Fibroblast of pulmonary artery (primary cell): ENCODE results near the gene OSBPL9.

ENCODE experiments used
- DNase-seq: peaks from one replicate; pipeline ENCODE4 v3.0.0-alpha.2; 2010; ENCODE audit warnings: low read depth
- H3K4me3 ChIP-seq: replicated peaks from 2 replicates; pipeline ENCODE4 v1.5.1; 2011; ENCODE audit warnings: low read depth, mild to moderate bottlenecking, control low read depth, low read length, moderate library complexity
- TF ChIP-seq, protein P1 (sequence below): IDR thresholded peaks from 2 replicates; pipeline ENCODE4 v1.5.1; 2011; ENCODE audit warnings: mild to moderate bottlenecking, control low read depth, low read length, inconsistent platforms; ENCODE audit errors: missing control alignments

OSBPL9 gene

DNA sequence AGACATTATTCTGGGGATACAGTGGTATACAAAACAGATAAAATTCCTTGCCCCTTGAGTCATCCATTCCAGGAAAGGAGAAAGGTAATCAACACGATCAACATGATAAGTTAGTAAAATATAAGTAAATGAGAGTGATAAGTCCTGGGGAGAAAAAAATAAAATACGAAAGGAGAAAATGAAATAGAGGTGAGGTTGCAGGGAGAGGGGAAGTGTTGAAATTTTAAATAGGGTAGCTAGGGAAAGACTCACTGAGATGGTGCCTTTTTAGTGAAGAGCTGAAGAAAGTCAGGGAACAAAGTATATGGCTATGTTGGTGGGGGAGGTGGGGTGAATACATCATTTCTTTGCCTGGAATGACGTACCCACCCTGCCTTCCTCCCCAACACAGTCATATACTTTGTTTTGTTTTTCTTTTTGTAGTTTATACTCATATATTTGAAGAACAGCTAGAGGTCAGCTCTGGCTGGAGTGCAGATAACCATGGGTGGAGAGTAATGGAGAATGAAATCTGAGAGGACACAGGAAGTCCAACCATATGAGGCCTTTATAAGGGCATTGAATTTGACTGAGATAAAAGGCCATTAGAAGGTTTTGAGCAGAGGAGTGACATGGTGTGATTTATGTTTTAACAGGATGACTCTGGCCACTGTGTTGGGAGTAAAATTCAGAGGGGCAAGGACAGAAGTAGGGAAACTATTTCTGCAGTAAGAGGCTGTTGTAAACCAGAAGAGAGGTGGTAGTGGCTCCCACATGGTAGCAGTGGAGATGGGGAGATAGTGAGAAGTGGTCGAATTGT is 54.8 kb downstream of the OSBPL9 start:
- peak; percentile 85 for DNase-seq
- H3K4me3 ChIP-seq: peak overlapping the region; percentile 3
- TF ChIP-seq, protein P1, sequence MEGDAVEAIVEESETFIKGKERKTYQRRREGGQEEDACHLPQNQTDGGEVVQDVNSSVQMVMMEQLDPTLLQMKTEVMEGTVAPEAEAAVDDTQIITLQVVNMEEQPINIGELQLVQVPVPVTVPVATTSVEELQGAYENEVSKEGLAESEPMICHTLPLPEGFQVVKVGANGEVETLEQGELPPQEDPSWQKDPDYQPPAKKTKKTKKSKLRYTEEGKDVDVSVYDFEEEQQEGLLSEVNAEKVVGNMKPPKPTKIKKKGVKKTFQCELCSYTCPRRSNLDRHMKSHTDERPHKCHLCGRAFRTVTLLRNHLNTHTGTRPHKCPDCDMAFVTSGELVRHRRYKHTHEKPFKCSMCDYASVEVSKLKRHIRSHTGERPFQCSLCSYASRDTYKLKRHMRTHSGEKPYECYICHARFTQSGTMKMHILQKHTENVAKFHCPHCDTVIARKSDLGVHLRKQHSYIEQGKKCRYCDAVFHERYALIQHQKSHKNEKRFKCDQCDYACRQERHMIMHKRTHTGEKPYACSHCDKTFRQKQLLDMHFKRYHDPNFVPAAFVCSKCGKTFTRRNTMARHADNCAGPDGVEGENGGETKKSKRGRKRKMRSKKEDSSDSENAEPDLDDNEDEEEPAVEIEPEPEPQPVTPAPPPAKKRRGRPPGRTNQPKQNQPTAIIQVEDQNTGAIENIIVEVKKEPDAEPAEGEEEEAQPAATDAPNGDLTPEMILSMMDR: no peak

DNA sequence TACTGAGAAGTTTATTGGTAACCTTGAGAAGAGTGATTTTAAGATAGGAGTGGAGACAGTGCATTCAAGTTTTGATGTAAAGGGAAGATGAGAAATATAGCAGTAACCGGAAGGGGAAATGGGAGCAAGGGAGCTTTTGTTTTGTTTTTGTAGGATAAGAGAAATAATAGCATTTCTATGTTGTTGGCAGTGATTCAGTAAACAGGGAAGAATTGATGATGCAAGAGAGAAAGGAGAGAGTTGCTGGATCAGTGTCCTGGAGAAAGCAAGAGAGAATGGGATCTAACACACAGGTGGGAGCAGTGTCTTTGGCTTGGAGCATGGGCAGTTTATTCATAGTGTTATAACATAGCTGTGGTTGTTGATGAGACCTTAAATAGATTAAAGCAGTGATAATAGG is 56.4 kb downstream of the OSBPL9 start:
- TF ChIP-seq, protein P1: no peak
- no peak overlapping the region for H3K4me3 ChIP-seq
- peak; percentile 60 for DNase-seq

DNA sequence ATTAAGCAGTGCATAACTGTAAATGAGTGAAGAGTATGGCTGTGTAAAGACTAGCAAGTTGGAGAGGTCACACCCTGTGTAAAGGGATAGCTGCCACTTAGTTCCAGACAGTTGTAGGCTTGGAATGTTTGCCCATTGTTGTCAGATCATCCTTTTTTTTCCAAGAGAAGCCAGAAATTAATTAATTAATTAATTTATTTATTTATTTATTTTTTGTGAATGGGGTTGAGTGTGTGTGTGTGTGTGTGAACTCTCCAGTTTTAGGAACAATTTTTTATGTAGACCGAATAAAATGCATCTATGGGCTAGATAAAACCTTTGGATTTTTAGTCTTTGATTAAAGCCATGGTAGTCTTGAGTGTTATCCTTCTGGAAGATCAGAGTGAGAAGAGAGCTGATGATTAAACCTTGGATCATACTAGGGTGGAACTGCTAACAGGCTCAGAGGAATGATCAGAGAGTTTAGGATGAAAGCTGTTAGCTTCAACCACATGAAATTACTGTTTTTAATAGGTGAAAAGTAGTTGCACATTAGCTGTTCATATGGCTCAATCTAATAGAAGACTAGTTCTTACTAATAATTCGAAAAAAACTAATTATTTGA is 58.4 kb downstream of the OSBPL9 start:
- DNase-seq: no peak
- TF ChIP-seq, protein P1: no peak
- H3K4me3 ChIP-seq: no peak overlapping the region

DNA sequence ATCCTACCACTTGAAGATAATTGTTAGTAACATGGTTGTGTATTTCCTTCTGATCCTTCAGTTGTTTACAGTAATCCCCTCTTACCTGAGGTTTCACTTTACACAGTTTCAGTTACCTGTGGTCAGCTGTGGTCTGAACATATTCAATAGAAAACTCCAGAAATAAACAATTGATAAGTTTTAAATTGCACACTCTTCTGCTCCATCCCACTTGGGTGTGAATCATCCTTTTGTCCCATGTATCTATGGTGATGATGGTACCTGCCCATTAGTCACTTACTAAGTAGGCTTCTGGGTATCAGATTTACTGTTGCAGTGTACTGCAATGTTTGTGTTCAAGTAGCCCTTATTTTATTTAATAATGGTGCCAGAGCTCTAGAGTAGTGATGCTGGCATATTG is 62.5 kb downstream of the OSBPL9 start:
- TF ChIP-seq, protein P1: no peak
- no peak overlapping the region for H3K4me3 ChIP-seq
- peak; percentile 31 for DNase-seq

DNA sequence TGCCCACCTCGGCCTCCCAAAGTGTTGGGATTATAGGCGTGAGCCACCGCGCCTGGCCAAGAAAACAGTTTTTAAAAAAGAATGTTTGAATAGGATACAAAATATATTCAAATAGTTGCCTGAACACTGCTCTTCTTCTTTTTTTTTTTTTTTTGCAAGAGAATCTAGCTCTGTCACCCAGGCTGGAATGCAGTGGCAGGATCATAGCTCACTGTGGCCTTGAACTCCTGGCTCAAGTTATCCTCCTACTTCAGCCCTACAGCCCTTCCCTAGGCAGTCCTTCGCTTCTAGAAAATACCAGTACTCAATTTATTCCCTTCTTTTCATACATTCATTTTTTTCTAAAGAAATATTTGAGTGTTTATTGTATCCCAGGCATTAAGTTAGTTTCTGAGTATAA is 67.9 kb downstream of the OSBPL9 start:
- no peak overlapping the region for H3K4me3 ChIP-seq
- TF ChIP-seq, protein P1: no peak
- DNase-seq: no peak

DNA sequence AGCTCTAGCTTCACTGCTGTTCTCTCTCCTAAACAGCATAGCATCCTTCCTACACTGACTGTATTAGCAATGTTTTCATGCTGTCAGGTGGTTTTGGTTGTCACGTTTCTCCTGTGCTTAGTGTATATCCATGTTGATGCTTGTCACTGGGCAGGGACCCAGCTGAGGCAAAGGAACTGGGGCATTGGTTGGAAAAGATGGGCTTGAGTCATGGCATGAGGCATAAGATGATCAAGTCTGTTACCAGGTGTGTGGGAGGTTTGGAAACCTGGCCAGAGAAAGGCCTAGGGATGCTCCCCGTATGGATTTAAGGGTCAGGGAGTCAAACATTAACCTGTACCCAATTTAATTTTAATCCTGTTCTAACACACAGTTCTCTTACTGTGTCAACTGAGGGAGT is 69.6 kb downstream of the OSBPL9 start:
- H3K4me3 ChIP-seq: no peak overlapping the region
- DNase-seq: no peak
- TF ChIP-seq, protein P1: no peak
